Medulla oblongata (tissue), 1 donor: ENCODE measurements around the gene NKD1.

Source experiments
- DNase-seq: peaks from one replicate; pipeline ENCODE4 v3.0.0-alpha.2; 2015; ENCODE audit errors: extremely low spot score

Gene NKD1

GRCh38 chr16:50600582-50601283 lies 52.5 kb downstream of the NKD1 start:
- no peak for DNase-seq

GRCh38 chr16:50601341-50601740 lies 53.1 kb downstream of the NKD1 start:
- DNase-seq: no peak

- DNase-seq: no peak
Observed at GRCh38 chr16:50602126-50602525, 53.9 kb downstream of the NKD1 start.

- DNase-seq: no peak
Observed at GRCh38 chr16:50602531-50603205, 54.5 kb downstream of the NKD1 start.

GRCh38 chr16:50603206-50604064 lies 55.2 kb downstream of the NKD1 start:
- DNase-seq: no peak

- no peak for DNase-seq
Observed at GRCh38 chr16:50604065-50604418, 55.8 kb downstream of the NKD1 start.

- no peak for DNase-seq
Observed at GRCh38 chr16:50604610-50605009, 56.4 kb downstream of the NKD1 start.

- no peak for DNase-seq
Observed at GRCh38 chr16:50605733-50606430, 57.7 kb downstream of the NKD1 start.

GRCh38 chr16:50606431-50607050 lies 58.3 kb downstream of the NKD1 start:
- no peak for DNase-seq

- no peak for DNase-seq
Observed at GRCh38 chr16:50607051-50607431, 58.8 kb downstream of the NKD1 start.

GRCh38 chr16:50607447-50607846 lies 59.3 kb downstream of the NKD1 start:
- DNase-seq: no peak

- no peak for DNase-seq
Observed at GRCh38 chr16:50607970-50608557, 59.9 kb downstream of the NKD1 start.

- no peak for DNase-seq
Observed at GRCh38 chr16:50609049-50609448, 60.9 kb downstream of the NKD1 start.

- DNase-seq: no peak
Observed at GRCh38 chr16:50609471-50609870, 61.3 kb downstream of the NKD1 start.

GRCh38 chr16:50610331-50611262 lies 62.4 kb downstream of the NKD1 start:
- peak; percentile 67 for DNase-seq

- no peak for DNase-seq
Observed at GRCh38 chr16:50611332-50611934, 63.2 kb downstream of the NKD1 start.

GRCh38 chr16:50611995-50612848 lies 64.0 kb downstream of the NKD1 start:
- DNase-seq: no peak

- no peak for DNase-seq
Observed at GRCh38 chr16:50612849-50613198, 64.6 kb downstream of the NKD1 start.
